ENCODE data around the gene N4BP2.
A peak's percentile ranks its signal among the peaks of the same experiment; 100 is the strongest.

The N4BP2 gene

GRCh38 chr4:40183615-40184411, 127.2 kb downstream of the N4BP2 start:
- H3K27me3 Mint-ChIP-seq, result no peaks in the 10 kb centered on the region
- no peaks in the 10 kb centered on the region for H3K9me3 Mint-ChIP-seq
- peak; percentile 57 for DNase-seq
- peaks cover 70% of the 10 kb centered on the region for H3K4me1 Mint-ChIP-seq (ENCODE audit: low read depth)
- H3K4me3 Mint-ChIP-seq, result peak overlapping the region; percentile 42
- H3K36me3 Mint-ChIP-seq (ENCODE audit: low read depth), result no peaks in the 10 kb centered on the region
- H3K27ac Mint-ChIP-seq, result peak overlapping the region; percentile 95

- H3K9me3 Mint-ChIP-seq, result no peaks in the 10 kb centered on the region
- H3K36me3 Mint-ChIP-seq (ENCODE audit: low read depth), result no peaks in the 10 kb centered on the region
- no peaks in the 10 kb centered on the region for H3K27me3 Mint-ChIP-seq
- peaks cover 77% of the 10 kb centered on the region for H3K4me1 Mint-ChIP-seq (ENCODE audit: low read depth)
- no peak for DNase-seq
- peak overlapping the region; percentile 52 for H3K27ac Mint-ChIP-seq
- no peak overlapping the region for H3K4me3 Mint-ChIP-seq
Observed at GRCh38 chr4:40185830-40186664, 129.4 kb downstream of the N4BP2 start.

GRCh38 chr4:40186665-40187014, 130.0 kb downstream of the N4BP2 start:
- Mint-ChIP-seq H3K27me3 (no peaks in the 10 kb centered on the region), H3K27ac (no peak overlapping the region), H3K9me3 (no peaks in the 10 kb centered on the region), H3K36me3 (ENCODE audit: low read depth) (no peaks in the 10 kb centered on the region), H3K4me1 (ENCODE audit: low read depth) (peaks cover 78% of the 10 kb centered on the region), H3K4me3 (no peak overlapping the region)
- DNase-seq, result no peak

GRCh38 chr4:40187386-40187906, 130.8 kb downstream of the N4BP2 start:
- Mint-ChIP-seq H3K4me3 (peak overlapping the region; percentile 21), H3K4me1 (ENCODE audit: low read depth) (peaks cover 78% of the 10 kb centered on the region), H3K9me3 (no peaks in the 10 kb centered on the region), H3K27me3 (no peaks in the 10 kb centered on the region), H3K27ac (peak overlapping the region; percentile 90), H3K36me3 (ENCODE audit: low read depth) (no peaks in the 10 kb centered on the region)
- DNase-seq, result no peak

GRCh38 chr4:40190019-40190418, 133.4 kb downstream of the N4BP2 start:
- DNase-seq, result no peak
- peak overlapping the region; percentile 95 for H3K27ac Mint-ChIP-seq
- H3K36me3 Mint-ChIP-seq (ENCODE audit: low read depth), result no peaks in the 10 kb centered on the region
- H3K9me3 Mint-ChIP-seq, result no peaks in the 10 kb centered on the region
- peaks cover 83% of the 10 kb centered on the region for H3K4me1 Mint-ChIP-seq (ENCODE audit: low read depth)
- no peaks in the 10 kb centered on the region for H3K27me3 Mint-ChIP-seq
- H3K4me3 Mint-ChIP-seq, result peak overlapping the region; percentile 91

GRCh38 chr4:40190465-40190864, 133.8 kb downstream of the N4BP2 start:
- H3K27me3 Mint-ChIP-seq, result no peaks in the 10 kb centered on the region
- peak overlapping the region; percentile 95 for H3K27ac Mint-ChIP-seq
- H3K36me3 Mint-ChIP-seq (ENCODE audit: low read depth), result no peaks in the 10 kb centered on the region
- H3K4me1 Mint-ChIP-seq (ENCODE audit: low read depth), result peaks cover 86% of the 10 kb centered on the region
- H3K9me3 Mint-ChIP-seq, result no peaks in the 10 kb centered on the region
- peak overlapping the region; percentile 91 for H3K4me3 Mint-ChIP-seq
- no peak for DNase-seq

- Mint-ChIP-seq H3K9me3 (no peaks in the 10 kb centered on the region), H3K4me3 (peak overlapping the region; percentile 91), H3K27me3 (no peaks in the 10 kb centered on the region), H3K4me1 (ENCODE audit: low read depth) (peaks cover 88% of the 10 kb centered on the region), H3K27ac (peak overlapping the region; percentile 95), H3K36me3 (ENCODE audit: low read depth) (no peaks in the 10 kb centered on the region)
- DNase-seq, result no peak
Observed at GRCh38 chr4:40190880-40191815, 134.5 kb downstream of the N4BP2 start.

- DNase-seq, result no peak
- peak overlapping the region; percentile 91 for H3K4me3 Mint-ChIP-seq
- peak overlapping the region; percentile 95 for H3K27ac Mint-ChIP-seq
Observed at GRCh38 chr4:40192114-40193015, 135.7 kb downstream of the N4BP2 start.

GRCh38 chr4:40193016-40193571, 136.4 kb downstream of the N4BP2 start:
- Mint-ChIP-seq H3K4me3 (peak overlapping the region; percentile 91), H3K27me3 (no peaks in the 10 kb centered on the region)

More at GRCh38 chr4:40192114-40193015, 135.7 kb downstream of the N4BP2 start:
- H3K4me1 Mint-ChIP-seq (ENCODE audit: low read depth), result peaks cover 82% of the 10 kb centered on the region
- no peaks in the 10 kb centered on the region for H3K27me3 Mint-ChIP-seq
- no peaks in the 10 kb centered on the region for H3K9me3 Mint-ChIP-seq
- peaks cover 8% of the 10 kb centered on the region for H3K36me3 Mint-ChIP-seq (ENCODE audit: low read depth)

GRCh38 chr4:40193578-40193977, 136.9 kb downstream of the N4BP2 start:
- peaks cover 20% of the 10 kb centered on the region for H3K36me3 Mint-ChIP-seq (ENCODE audit: low read depth)
- no peaks in the 10 kb centered on the region for H3K27me3 Mint-ChIP-seq
- DNase-seq, result peak; percentile 51
- H3K4me3 Mint-ChIP-seq, result peak overlapping the region; percentile 91
- no peaks in the 10 kb centered on the region for H3K9me3 Mint-ChIP-seq
- peak overlapping the region; percentile 95 for H3K27ac Mint-ChIP-seq
- H3K4me1 Mint-ChIP-seq (ENCODE audit: low read depth), result peaks cover 72% of the 10 kb centered on the region

More at GRCh38 chr4:40193016-40193571, 136.4 kb downstream of the N4BP2 start:
- H3K27ac Mint-ChIP-seq, result peak overlapping the region; percentile 95
- peaks cover 75% of the 10 kb centered on the region for H3K4me1 Mint-ChIP-seq (ENCODE audit: low read depth)
- H3K9me3 Mint-ChIP-seq, result no peaks in the 10 kb centered on the region
- H3K36me3 Mint-ChIP-seq (ENCODE audit: low read depth), result peaks cover 15% of the 10 kb centered on the region
- DNase-seq, result peak; percentile 50

- Mint-ChIP-seq H3K36me3 (ENCODE audit: low read depth) (peaks cover 31% of the 10 kb centered on the region), H3K4me1 (ENCODE audit: low read depth) (peaks cover 65% of the 10 kb centered on the region), H3K4me3 (peak overlapping the region; percentile 91), H3K27me3 (no peaks in the 10 kb centered on the region), H3K27ac (peak overlapping the region; percentile 95), H3K9me3 (no peaks in the 10 kb centered on the region)
- peak; percentile 67 for DNase-seq
Observed at GRCh38 chr4:40194602-40195161, 138.0 kb downstream of the N4BP2 start.

- H3K36me3 Mint-ChIP-seq (ENCODE audit: low read depth), result peaks cover 39% of the 10 kb centered on the region
- peak overlapping the region; percentile 91 for H3K4me3 Mint-ChIP-seq
- DNase-seq, result no peak
- H3K9me3 Mint-ChIP-seq, result no peaks in the 10 kb centered on the region
- H3K27me3 Mint-ChIP-seq, result no peaks in the 10 kb centered on the region
- peak overlapping the region; percentile 95 for H3K27ac Mint-ChIP-seq
- peaks cover 64% of the 10 kb centered on the region for H3K4me1 Mint-ChIP-seq (ENCODE audit: low read depth)
Observed at GRCh38 chr4:40195182-40196177, 138.8 kb downstream of the N4BP2 start.

Data from activated T-cell treated with anti-CD3 and anti-CD28 coated beads, Interleukin-2, amount 50 U/mL, for 24 hours (primary cell).